GM21576 (cell line): ENCODE measurements around the gene ATF3.
"Not testable (repeated sequence)": the region's sequence is repeated elsewhere in the genome, so short reads cannot be mapped to it uniquely, and the experiment has no call there.

Source experiments
- ATAC-seq: cut with Tn5 transposase; IDR thresholded peaks from one replicate; pipeline ENCODE4 v1.9.1; 2021; ENCODE audit warnings: mild to moderate bottlenecking, moderate library complexity; ENCODE audit not compliant: unreplicated experiment

The ATF3 gene

GRCh38 chr1:212648431-212648830 lies 39.9 kb downstream of the ATF3 start:
- ATAC-seq = no peak

GRCh38 chr1:212649020-212649419 lies 40.5 kb downstream of the ATF3 start:
- no peak for ATAC-seq

- ATAC-seq = no peak
These were observed 41.7 kb downstream of the ATF3 start for GRCh38 chr1:212650228-212650627.

GRCh38 chr1:212651521-212651920 lies 43.0 kb downstream of the ATF3 start:
- ATAC-seq = no peak

- ATAC-seq = no peak
These were observed 43.4 kb downstream of the ATF3 start for GRCh38 chr1:212651977-212652376.

GRCh38 chr1:212652609-212653008 lies 44.0 kb downstream of the ATF3 start:
- ATAC-seq = no peak

- ATAC-seq = no peak
These were observed 47.3 kb downstream of the ATF3 start for GRCh38 chr1:212655668-212656440.

- no peak for ATAC-seq
These were observed 48.2 kb downstream of the ATF3 start for GRCh38 chr1:212656730-212657129.

- not testable (repeated sequence) for ATAC-seq
These were observed 49.7 kb downstream of the ATF3 start for GRCh38 chr1:212658250-212658649.

- no peak for ATAC-seq
These were observed 56.0 kb downstream of the ATF3 start for GRCh38 chr1:212664409-212665199.

- ATAC-seq = peak; percentile 92
These were observed 56.9 kb downstream of the ATF3 start for GRCh38 chr1:212665241-212666115.

- ATAC-seq = no peak
These were observed 57.7 kb downstream of the ATF3 start for GRCh38 chr1:212666116-212666775.

GRCh38 chr1:212667223-212668139 lies 58.9 kb downstream of the ATF3 start:
- ATAC-seq = no peak

GRCh38 chr1:212668477-212668876 lies 59.9 kb downstream of the ATF3 start:
- ATAC-seq = no peak

GRCh38 chr1:212669102-212669501 lies 60.5 kb downstream of the ATF3 start:
- no peak for ATAC-seq

- ATAC-seq = no peak
These were observed 61.0 kb downstream of the ATF3 start for GRCh38 chr1:212669600-212669999.

GRCh38 chr1:212670301-212670700 lies 61.7 kb downstream of the ATF3 start:
- no peak for ATAC-seq
